ENCODE measurements around the gene SNX10. TPM values are rescaled to one million over a fixed set of nuclear protein-coding genes. Genes with fewer than 3 reads are reported as not detected.
A peak's percentile ranks its signal among the peaks of the same experiment; 100 is the strongest.

Gene SNX10
- total RNA-seq, 1 experiment from 2014 or later = 9.8 TPM

DNA sequence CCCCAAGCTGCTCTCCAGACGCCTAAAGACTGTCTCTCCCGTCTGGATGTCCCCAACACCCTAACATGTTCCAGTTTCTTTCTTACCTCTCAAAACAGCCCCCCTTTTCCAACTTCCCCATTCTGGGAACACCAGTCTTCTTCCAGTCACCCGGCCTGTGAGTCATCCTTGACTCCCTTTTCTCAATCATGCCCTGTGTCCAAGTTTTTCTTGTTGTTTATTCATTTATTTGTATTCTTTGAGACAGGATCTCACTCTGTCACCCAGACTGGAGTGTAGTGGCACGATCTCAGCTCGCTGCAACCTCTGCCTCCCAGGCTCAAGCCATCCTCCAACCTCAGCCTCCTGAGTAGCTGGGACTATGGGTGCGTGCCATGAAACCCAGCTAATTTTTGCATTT, 15.6 kb downstream of the SNX10 start:
- Histone ChIP-seq H3K79me2 (ENCODE audit: low read depth) (no peaks in the 10 kb centered on the region), H3K9me2 (ENCODE audit: insufficient read depth) (no peaks in the 10 kb centered on the region), H4K20me1 (ENCODE audit: insufficient read depth) (no peaks in the 10 kb centered on the region), H3K27ac (peak overlapping the region; percentile 34), H3K4me3 (no peak overlapping the region), H2AFZ (no peak overlapping the region), H3K27me3 (ENCODE audit: insufficient read depth, low read depth) (no peaks in the 10 kb centered on the region), H3K9me3 (ENCODE audit: insufficient read depth, low read depth) (no peaks in the 10 kb centered on the region), H3K4me2 (peak overlapping the region; percentile 34), H3F3A (ENCODE audit: insufficient read depth, low read depth) (peaks cover 11% of the 10 kb centered on the region; the same call in 1 of the 2 replicates), H3K36me3 (ENCODE audit: low read depth) (no peaks in the 10 kb centered on the region), H3K4me1 (replicated peaks; ENCODE audit: insufficient read depth) (peaks cover 24% of the 10 kb centered on the region)
- peak in 1 of 2 experiments; percentile 65 for DNase-seq
- ChIA-PET POLR2A (ENCODE audit: unreplicated experiment) (interaction anchor here (0.7 kb wide), 3 partner anchors 9 to 1617 kb away, joined by 3 to 15 read pairs (median 10); no protein-coding TSS in a partner anchor), CTCF (no interaction called here)
- intact Hi-C loops (cut with micrococcal nuclease; ENCODE audit: unreplicated experiment) = no loop called here
- TF ChIP-seq CTCF (conservative IDR thresholded peaks at IDR 0.05) (no peak), EZH2 (IDR thresholded peaks at IDR 0.05; ENCODE audit: low read depth) (no peak)
- BruUV-seq (replicated peaks) = no TSS peak

DNA sequence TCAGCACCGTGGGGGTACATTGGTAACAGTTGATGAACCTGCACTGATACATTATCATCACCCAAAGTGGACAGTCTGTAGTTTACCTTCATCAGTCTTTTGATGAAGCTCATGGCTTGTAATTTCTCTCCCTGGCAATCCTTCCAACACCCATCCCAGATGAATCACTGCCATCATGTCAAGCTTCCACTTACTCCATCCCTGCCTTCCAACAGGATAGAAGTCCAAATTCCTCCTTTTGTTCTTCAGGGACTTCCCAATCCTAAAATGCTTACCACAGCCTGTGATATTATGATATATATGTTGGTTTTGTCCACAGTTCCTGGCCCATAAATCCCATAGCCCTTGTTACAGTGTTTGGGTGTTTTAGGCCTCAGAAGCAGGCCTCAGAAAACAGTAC, 16.1 kb downstream of the SNX10 start:
- no peak for DNase-seq
- H3K4me3 ChIP-seq = no peak overlapping the region
- peaks cover 24% of the 10 kb centered on the region for H3K4me1 ChIP-seq (replicated peaks; ENCODE audit: insufficient read depth)
- H3F3A ChIP-seq (ENCODE audit: insufficient read depth, low read depth) = peaks cover 11% of the 10 kb centered on the region; the same call in 1 of the 2 replicates
- no peak for TF ChIP-seq CTCF (conservative IDR thresholded peaks at IDR 0.05)
- TF ChIP-seq EZH2 (IDR thresholded peaks at IDR 0.05; ENCODE audit: low read depth) = no peak
- H4K20me1 ChIP-seq (ENCODE audit: insufficient read depth) = no peaks in the 10 kb centered on the region
- no peaks in the 10 kb centered on the region for H3K79me2 ChIP-seq (ENCODE audit: low read depth)
- H3K27ac ChIP-seq = peak overlapping the region; percentile 34; the same call in 1 of the 2 replicates
- H3K9me3 ChIP-seq (ENCODE audit: insufficient read depth, low read depth) = no peaks in the 10 kb centered on the region
- no TSS peak for BruUV-seq (replicated peaks)
- intact Hi-C loops (cut with micrococcal nuclease; ENCODE audit: unreplicated experiment) = no loop called here
- H3K36me3 ChIP-seq (ENCODE audit: low read depth) = no peaks in the 10 kb centered on the region
- no peaks in the 10 kb centered on the region for H3K9me2 ChIP-seq (ENCODE audit: insufficient read depth)
- CTCF ChIA-PET = no interaction called here
- POLR2A ChIA-PET (ENCODE audit: unreplicated experiment) = interaction anchor here (0.7 kb wide), 2 partner anchors 120 to 1617 kb away, joined by 10 to 15 read pairs; no protein-coding TSS in a partner anchor
- H2AFZ ChIP-seq = no peak overlapping the region
- H3K4me2 ChIP-seq = peak overlapping the region; percentile 34
- H3K27me3 ChIP-seq (ENCODE audit: insufficient read depth, low read depth) = no peaks in the 10 kb centered on the region

GRCh38 chr7:26308551-26308950, 16.9 kb downstream of the SNX10 start:
- ChIA-PET CTCF (no interaction called here), POLR2A (ENCODE audit: unreplicated experiment) (no interaction called here)
- no peaks in the 10 kb centered on the region for H3K79me2 ChIP-seq (ENCODE audit: low read depth)
- no peak for DNase-seq
- H3K4me3 ChIP-seq = no peak overlapping the region
- H3F3A ChIP-seq (ENCODE audit: insufficient read depth, low read depth) = peaks cover 11% of the 10 kb centered on the region; the same call in 1 of the 2 replicates
- TF ChIP-seq EZH2 (IDR thresholded peaks at IDR 0.05; ENCODE audit: low read depth) (no peak), CTCF (conservative IDR thresholded peaks at IDR 0.05) (no peak)
- H3K27me3 ChIP-seq (ENCODE audit: insufficient read depth, low read depth) = no peaks in the 10 kb centered on the region
- intact Hi-C loops (cut with micrococcal nuclease; ENCODE audit: unreplicated experiment) = no loop called here
- H3K9me2 ChIP-seq (ENCODE audit: insufficient read depth) = no peaks in the 10 kb centered on the region
- H3K9me3 ChIP-seq (ENCODE audit: insufficient read depth, low read depth) = no peaks in the 10 kb centered on the region
- H3K27ac ChIP-seq = no peak overlapping the region
- H3K4me1 ChIP-seq (replicated peaks; ENCODE audit: insufficient read depth) = peaks cover 24% of the 10 kb centered on the region
- H3K36me3 ChIP-seq (ENCODE audit: low read depth) = no peaks in the 10 kb centered on the region
- no TSS peak for BruUV-seq (replicated peaks)
- no peaks in the 10 kb centered on the region for H4K20me1 ChIP-seq (ENCODE audit: insufficient read depth)
- H3K4me2 ChIP-seq = no peak overlapping the region; the same call in 1 of the 2 replicates
- no peak overlapping the region for H2AFZ ChIP-seq

All from PC-9 (cell line).